Body of pancreas (tissue), 4 donors: Measurements from ENCODE around the gene ATP10A.

Experiments
- POLR2A ChIP-seq, 3 donors: fragments of 450-650 bp; IDR thresholded peaks; one replicate each; pipeline ENCODE4 v1.6.1; 2016; ENCODE audit warnings: antibody characterized with exemption in 3 of 3, mild to moderate bottlenecking in 2 of 3
- TF ChIP-seq, protein P1 (sequence below), 7 experiments: fragments of 450-650 bp in 4 of 7; fragments of 200-600 bp in 3 of 7; sonication (generic) in 3 of 7; IDR thresholded peaks; one replicate each; pipeline ENCODE4 v1.5.1; 2016 to 2019; ENCODE audit warnings: antibody characterized with exemption in 7 of 7

DNA sequence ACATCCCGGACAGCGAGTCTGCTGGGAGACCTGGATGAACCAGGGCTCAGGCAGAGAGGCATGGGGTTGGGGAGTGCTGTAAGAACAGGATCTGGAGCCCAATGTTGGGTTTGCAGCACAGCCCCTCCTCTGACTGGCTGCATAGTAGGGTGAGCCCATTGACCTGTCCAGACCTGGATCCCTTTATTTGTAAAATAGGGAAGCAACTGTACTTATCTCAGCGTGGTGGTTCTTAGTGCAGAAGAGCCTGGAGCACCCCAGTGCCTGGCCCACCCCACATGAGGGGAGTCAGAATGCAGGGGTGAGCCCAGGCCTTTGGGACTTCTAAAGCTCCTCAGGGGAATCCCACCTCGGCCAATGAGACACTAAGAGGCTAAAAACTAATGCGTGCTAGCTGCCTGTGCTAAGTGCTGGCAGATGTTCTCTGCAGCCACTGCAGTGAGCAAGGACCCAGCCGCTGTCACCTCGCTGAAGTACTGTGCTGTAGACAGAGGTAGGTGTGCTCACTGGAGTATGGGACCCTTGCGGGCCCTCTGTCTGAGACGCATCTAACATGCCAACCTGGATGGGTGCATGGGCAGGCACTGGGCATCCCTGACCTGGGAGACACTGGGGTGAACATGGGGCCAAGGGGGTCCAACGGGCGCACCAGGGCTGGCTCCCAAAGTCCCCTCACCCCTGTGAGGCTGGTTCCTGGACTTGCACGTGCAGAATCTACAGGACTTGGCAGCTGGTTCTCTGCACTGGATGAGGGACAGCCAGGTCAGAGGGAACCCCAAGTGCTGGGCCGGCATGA is 95.6 kb downstream of the ATP10A start:
- no peak for TF ChIP-seq POLR2A (IDR thresholded peaks at IDR 0.05)
- TF ChIP-seq, protein P1, sequence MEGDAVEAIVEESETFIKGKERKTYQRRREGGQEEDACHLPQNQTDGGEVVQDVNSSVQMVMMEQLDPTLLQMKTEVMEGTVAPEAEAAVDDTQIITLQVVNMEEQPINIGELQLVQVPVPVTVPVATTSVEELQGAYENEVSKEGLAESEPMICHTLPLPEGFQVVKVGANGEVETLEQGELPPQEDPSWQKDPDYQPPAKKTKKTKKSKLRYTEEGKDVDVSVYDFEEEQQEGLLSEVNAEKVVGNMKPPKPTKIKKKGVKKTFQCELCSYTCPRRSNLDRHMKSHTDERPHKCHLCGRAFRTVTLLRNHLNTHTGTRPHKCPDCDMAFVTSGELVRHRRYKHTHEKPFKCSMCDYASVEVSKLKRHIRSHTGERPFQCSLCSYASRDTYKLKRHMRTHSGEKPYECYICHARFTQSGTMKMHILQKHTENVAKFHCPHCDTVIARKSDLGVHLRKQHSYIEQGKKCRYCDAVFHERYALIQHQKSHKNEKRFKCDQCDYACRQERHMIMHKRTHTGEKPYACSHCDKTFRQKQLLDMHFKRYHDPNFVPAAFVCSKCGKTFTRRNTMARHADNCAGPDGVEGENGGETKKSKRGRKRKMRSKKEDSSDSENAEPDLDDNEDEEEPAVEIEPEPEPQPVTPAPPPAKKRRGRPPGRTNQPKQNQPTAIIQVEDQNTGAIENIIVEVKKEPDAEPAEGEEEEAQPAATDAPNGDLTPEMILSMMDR (IDR thresholded peaks at IDR 0.05): no peak
